OCI-LY3 (cell line): Measurements from ENCODE around the gene ZNF407.

ENCODE experiments used
- CTCF ChIP-seq: fragments of 200-600, 300-600 bp; sonication (generic); IDR thresholded peaks from 2 replicates; pipeline ENCODE4 v1.5.1; 2014; ENCODE audit warnings: antibody characterized with exemption, low read length, low read depth
- EZH2phosphoT487 ChIP-seq: fragments of 200-600 bp; shearing (Covaris generic); IDR thresholded peaks from 2 replicates; pipeline ENCODE4 v1.6.1; 2018; ENCODE audit warnings: antibody characterized with exemption, mixed run types, low read depth

- TF ChIP-seq CTCF (no peak), EZH2phosphoT487 (no peak)
These were observed 454.8 kb downstream of the ZNF407 start for GRCh38 chr18:75052475-75052874.
